Upper lobe of right lung (tissue), 1 donor: ENCODE results near the gene ZNF362. TPM values are rescaled to one million over a fixed set of nuclear protein-coding genes. Genes with fewer than 3 reads are reported as not detected.

Source experiments
- ATAC-seq: fragments of 200-7000 bp; cut with Tn5 transposase; one replicate; pipeline ENCODE4 v1.9.1; 2020; ENCODE audit warnings: mild to moderate bottlenecking, moderate library complexity
- DNase-seq: peaks from one replicate; pipeline ENCODE4 v3.0.0-alpha.2; 2020
- H3K27ac ChIP-seq: fragments of 200-600 bp; one replicate; pipeline ENCODE4 v1.8.0; 2022
- H3K27me3 ChIP-seq: fragments of 200-600 bp; one replicate; pipeline ENCODE4 v1.8.0; 2022; ENCODE audit warnings: mild to moderate bottlenecking
- H3K36me3 ChIP-seq: fragments of 200-600 bp; one replicate; pipeline ENCODE4 v1.8.0; 2022
- H3K4me1 ChIP-seq: fragments of 200-600 bp; one replicate; pipeline ENCODE4 v1.8.0; 2022
- H3K4me3 ChIP-seq: fragments of 200-600 bp; one replicate; pipeline ENCODE4 v1.8.0; 2022; ENCODE audit warnings: mild to moderate bottlenecking
- H3K9me3 ChIP-seq: fragments of 200-600 bp; one replicate; pipeline ENCODE4 v1.8.0; 2022
- CTCF ChIP-seq: fragments of 200-600 bp; IDR thresholded peaks from one replicate; pipeline ENCODE4 v1.8.0; 2022; ENCODE audit warnings: antibody characterized with exemption
- intact Hi-C: fragments of 100-400 bp; cut with DNase I; formaldehyde crosslinking; loops from one replicate; pipeline ENCODE4 v1.11.0; 2022
- total RNA-seq: library from RNA; stranded (reverse); fragmentation: NEBNext Ultra II Directional; extraction: Animal tissue kit (Norgen Biotek cat#: 25700); gene quantifications from one replicate; pipeline ENCODE4 v1.2.1, GENCODE V29; 2021
- donor health status: DM: no; HTN: yes; CAD: no; lungs with severe emphysema.

The ZNF362 gene
- total RNA-seq, 1 donor from 2014 or later = 31.8 TPM

- Histone ChIP-seq H3K27me3 (no peaks in the 10 kb centered on the region), H3K36me3 (peaks cover 97% of the 10 kb centered on the region), H3K9me3 (no peaks in the 10 kb centered on the region), H3K4me1 (peaks cover 65% of the 10 kb centered on the region), H3K27ac (no peak overlapping the region), H3K4me3 (no peak overlapping the region)
- no peak for TF ChIP-seq CTCF
- DNase-seq (no peak), ATAC-seq (no peak)
- intact Hi-C loops = no loop called here
Observed at GRCh38 chr1:33329600-33330305, 73.5 kb downstream of the ZNF362 start.

GRCh38 chr1:33330361-33330890, 74.1 kb downstream of the ZNF362 start:
- H3K27ac ChIP-seq = no peak overlapping the region
- H3K4me1 ChIP-seq = peaks cover 69% of the 10 kb centered on the region
- intact Hi-C loops = no loop called here
- H3K27me3 ChIP-seq = no peaks in the 10 kb centered on the region
- no peak for TF ChIP-seq CTCF
- H3K4me3 ChIP-seq = no peak overlapping the region
- DNase-seq = no peak
- H3K36me3 ChIP-seq = peaks cover 90% of the 10 kb centered on the region
- H3K9me3 ChIP-seq = no peaks in the 10 kb centered on the region
- ATAC-seq = no peak

- intact Hi-C loops = no loop called here
- Histone ChIP-seq H3K9me3 (no peaks in the 10 kb centered on the region), H3K4me3 (no peak overlapping the region), H3K27me3 (no peaks in the 10 kb centered on the region), H3K36me3 (peaks cover 85% of the 10 kb centered on the region), H3K27ac (no peak overlapping the region), H3K4me1 (peaks cover 71% of the 10 kb centered on the region)
- no peak for TF ChIP-seq CTCF
- ATAC-seq = no peak
- no peak for DNase-seq
Observed at GRCh38 chr1:33330906-33331305, 74.6 kb downstream of the ZNF362 start.

GRCh38 chr1:33331444-33332356, 75.4 kb downstream of the ZNF362 start:
- H3K36me3 ChIP-seq = peaks cover 77% of the 10 kb centered on the region
- no peaks in the 10 kb centered on the region for H3K9me3 ChIP-seq
- H3K27me3 ChIP-seq = no peaks in the 10 kb centered on the region
- intact Hi-C loops = no loop called here
- ATAC-seq (no peak), DNase-seq (no peak)
- no peak overlapping the region for H3K4me3 ChIP-seq
- TF ChIP-seq CTCF = no peak
- peaks cover 72% of the 10 kb centered on the region for H3K4me1 ChIP-seq
- peak overlapping the region; percentile 65 for H3K27ac ChIP-seq

GRCh38 chr1:33332357-33332789, 76.1 kb downstream of the ZNF362 start:
- peak overlapping the region; percentile 65 for H3K27ac ChIP-seq
- no peak for DNase-seq

More at GRCh38 chr1:33332357-33332789, 76.1 kb downstream of the ZNF362 start:
- Histone ChIP-seq H3K4me3 (no peak overlapping the region), H3K4me1 (peaks cover 72% of the 10 kb centered on the region), H3K27me3 (no peaks in the 10 kb centered on the region), H3K36me3 (peaks cover 70% of the 10 kb centered on the region), H3K9me3 (no peaks in the 10 kb centered on the region)
- no peak for TF ChIP-seq CTCF
- no peak for ATAC-seq
- intact Hi-C loops = no loop called here
